GM06990 (cell line): Measurements from ENCODE around the gene PRSS27.

ENCODE experiments used
- DNase-seq: peaks from one replicate; pipeline ENCODE4 v3.0.0-alpha.2; 2011; ENCODE audit not compliant: insufficient read length; ENCODE audit errors: extremely low read depth
- H3K27me3 ChIP-seq: replicated peaks from 2 replicates; pipeline ENCODE4 v1.6.0; 2011; ENCODE audit warnings: low read length; ENCODE audit not compliant: control insufficient read depth, insufficient read depth
- H3K36me3 ChIP-seq: 2 replicates; pipeline ENCODE4 v1.5.1; 2011; ENCODE audit warnings: low read length; ENCODE audit not compliant: control insufficient read depth, insufficient read depth
- H3K4me3 ChIP-seq: replicated peaks from 2 replicates; pipeline ENCODE4 v1.5.1; 2011; ENCODE audit warnings: low read depth, mild to moderate bottlenecking, control low read depth, low read length
- TF ChIP-seq, protein P1 (sequence below): IDR thresholded peaks from 2 replicates; pipeline ENCODE4 v1.5.1; 2011; ENCODE audit warnings: low read length, control low read depth, mild to moderate bottlenecking, inconsistent platforms; ENCODE audit not compliant: insufficient read depth, poor library complexity, severe bottlenecking

Gene PRSS27

DNA sequence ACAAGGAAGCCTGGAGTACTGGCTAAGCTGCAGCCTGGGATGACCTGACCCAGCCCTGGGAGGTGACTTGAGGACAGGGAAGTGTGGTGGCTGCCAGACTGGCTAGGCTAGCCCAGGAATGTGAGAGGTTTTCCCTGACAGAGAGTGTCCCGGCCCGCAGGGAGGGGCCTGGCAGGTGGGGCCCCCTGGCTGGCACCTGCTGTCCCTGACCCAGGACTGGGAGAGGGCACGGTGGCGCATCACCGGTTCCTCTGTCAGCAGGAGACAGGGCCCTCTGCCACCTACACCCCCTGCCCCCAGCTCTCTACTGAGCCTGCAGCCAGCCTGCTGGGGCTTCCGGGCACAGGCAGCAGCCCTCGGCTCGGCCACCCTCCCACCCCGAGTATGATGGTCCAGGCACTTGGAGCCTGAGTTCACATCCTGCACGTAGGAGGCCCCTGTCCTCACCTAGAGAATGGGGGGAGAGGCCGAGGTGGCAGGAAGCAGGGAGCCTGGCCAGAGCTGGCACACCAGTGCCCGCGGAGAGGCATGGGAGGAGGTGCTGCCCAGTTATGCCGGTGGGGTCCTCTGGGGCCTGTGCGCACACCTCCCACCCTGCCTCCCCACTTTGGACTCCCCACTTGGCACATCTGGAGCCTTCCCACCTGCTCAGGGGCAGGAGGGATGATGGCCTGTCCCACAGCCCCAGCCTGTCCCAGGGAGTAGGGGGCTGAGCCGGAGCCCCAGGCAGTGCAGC, 528 bp downstream of the PRSS27 start:
- TF ChIP-seq, protein P1, sequence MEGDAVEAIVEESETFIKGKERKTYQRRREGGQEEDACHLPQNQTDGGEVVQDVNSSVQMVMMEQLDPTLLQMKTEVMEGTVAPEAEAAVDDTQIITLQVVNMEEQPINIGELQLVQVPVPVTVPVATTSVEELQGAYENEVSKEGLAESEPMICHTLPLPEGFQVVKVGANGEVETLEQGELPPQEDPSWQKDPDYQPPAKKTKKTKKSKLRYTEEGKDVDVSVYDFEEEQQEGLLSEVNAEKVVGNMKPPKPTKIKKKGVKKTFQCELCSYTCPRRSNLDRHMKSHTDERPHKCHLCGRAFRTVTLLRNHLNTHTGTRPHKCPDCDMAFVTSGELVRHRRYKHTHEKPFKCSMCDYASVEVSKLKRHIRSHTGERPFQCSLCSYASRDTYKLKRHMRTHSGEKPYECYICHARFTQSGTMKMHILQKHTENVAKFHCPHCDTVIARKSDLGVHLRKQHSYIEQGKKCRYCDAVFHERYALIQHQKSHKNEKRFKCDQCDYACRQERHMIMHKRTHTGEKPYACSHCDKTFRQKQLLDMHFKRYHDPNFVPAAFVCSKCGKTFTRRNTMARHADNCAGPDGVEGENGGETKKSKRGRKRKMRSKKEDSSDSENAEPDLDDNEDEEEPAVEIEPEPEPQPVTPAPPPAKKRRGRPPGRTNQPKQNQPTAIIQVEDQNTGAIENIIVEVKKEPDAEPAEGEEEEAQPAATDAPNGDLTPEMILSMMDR, result no peak
- DNase-seq, result no peak
- Histone ChIP-seq H3K27me3 (no peaks in the 10 kb centered on the region; the same call in 1 of the 2 replicates), H3K4me3 (no peak overlapping the region), H3K36me3 (no peaks in the 10 kb centered on the region)

DNA sequence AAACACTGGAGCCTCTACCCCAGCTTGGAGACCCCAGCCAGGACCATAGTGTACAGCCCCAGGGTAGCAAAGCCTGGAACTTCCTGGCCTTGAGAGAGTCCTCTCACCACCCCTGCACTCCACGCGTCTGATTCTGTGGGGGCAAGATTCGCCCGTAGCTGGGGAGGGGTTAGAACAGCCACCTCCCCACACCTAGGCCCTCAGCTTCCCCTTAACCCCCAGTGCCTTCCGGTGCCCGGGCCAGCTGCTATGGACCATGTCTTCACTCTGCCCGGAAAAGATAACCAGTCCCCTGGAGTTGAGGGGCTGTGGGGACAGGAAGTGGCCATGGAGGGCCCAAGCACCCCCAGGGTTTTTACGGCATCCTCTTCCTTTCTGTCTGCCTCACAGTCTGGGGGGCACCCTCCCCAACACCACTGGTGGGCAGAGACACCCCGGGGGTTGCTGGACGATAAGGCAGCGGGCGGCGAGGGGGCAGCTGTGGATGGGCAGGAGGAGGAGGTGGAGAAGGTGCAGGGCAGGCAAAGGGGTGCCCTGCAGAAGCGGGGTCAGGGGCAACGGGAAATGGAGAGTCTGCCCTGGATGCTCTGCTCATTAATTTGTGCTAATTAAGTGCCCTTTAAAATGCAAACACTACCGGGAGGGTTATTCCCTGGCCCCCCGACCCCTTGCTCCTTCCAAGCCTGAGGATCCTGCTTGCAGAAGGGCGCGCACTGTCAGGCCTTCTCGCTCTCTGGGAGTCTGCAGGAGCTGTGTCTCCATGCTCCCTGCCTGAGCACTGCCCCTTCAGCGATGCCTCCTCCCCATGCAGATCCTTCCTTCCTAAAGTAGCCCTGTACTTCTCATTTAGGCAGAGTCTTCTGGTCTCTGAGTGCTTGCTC, 2.4 kb downstream of the PRSS27 start:
- Histone ChIP-seq H3K4me3 (no peak overlapping the region), H3K27me3 (no peaks in the 10 kb centered on the region; the same call in 1 of the 2 replicates), H3K36me3 (no peaks in the 10 kb centered on the region)
- TF ChIP-seq, protein P1, result no peak
- no peak for DNase-seq

DNA sequence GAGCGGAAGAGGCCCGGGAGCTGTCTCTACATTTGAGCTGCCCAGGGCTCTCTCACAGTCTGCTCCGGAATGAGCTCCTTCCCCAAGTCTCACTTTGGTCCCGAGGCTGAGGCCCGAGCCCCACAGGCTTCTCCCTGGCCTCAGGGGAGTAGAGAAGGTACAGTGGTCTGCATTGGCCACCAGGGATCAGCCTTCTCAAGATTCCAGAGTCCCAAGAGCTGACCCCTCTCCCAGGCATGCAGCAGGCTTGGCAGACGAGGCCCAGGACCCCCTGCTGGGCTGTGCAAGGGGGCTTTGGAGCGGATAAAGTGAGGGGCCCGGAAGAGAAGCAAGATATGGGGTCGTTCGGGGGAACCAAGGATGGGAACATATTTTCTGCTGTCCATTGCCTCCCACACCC, 3.1 kb downstream of the PRSS27 start:
- no peak for DNase-seq
- TF ChIP-seq, protein P1, result no peak
- no peaks in the 10 kb centered on the region; the same call in 1 of the 2 replicates for H3K27me3 ChIP-seq
- no peaks in the 10 kb centered on the region for H3K36me3 ChIP-seq
- no peak overlapping the region for H3K4me3 ChIP-seq

DNA sequence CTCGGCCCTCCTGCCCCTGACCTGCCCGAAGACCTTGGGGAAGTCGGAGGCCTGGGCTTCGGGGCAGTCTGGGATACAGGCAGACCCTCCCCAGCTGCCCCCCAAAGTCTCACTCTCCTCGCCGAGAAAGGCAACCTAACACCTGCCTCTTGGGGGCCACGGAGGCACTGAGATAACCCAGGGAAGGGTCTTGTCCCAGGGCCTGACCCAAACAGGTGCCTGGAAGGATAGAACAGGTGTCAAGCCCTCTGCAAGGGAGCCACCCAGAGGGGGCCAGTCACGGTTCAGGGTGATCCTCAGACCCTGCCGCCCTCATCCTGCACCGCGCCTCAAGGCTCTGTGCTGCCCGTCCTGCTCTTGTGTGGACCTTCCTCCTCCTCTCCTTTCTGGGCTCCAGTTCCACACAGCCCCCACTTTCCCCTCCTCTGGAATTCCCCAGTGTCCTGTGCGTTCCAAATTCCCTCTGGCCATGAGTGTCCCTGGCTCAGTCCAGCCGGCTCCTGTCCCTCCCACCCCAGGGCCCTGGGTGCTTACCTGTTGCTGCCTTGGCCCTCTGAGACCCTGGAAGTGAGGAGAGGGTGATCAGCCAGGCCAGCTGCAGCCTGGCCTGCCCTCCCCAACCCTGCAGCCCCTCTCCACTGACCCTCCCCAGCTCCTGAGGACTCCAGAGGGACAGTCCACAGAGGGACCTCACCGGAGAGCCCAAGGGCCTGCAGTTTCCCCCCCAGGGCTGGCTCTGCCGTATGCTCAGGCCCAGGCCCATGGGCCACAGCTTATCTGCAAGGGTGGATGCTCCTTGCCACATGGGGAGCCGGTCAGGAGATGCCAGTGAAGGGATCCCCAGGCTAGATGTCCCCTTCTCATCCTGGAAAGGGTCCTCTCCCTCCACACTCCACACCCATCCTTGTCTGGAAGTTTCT, 3.8 kb downstream of the PRSS27 start:
- H3K27me3 ChIP-seq, result no peaks in the 10 kb centered on the region; the same call in 1 of the 2 replicates
- DNase-seq, result peak; percentile 6
- no peaks in the 10 kb centered on the region for H3K36me3 ChIP-seq
- no peak overlapping the region for H3K4me3 ChIP-seq
- TF ChIP-seq, protein P1, result no peak

DNA sequence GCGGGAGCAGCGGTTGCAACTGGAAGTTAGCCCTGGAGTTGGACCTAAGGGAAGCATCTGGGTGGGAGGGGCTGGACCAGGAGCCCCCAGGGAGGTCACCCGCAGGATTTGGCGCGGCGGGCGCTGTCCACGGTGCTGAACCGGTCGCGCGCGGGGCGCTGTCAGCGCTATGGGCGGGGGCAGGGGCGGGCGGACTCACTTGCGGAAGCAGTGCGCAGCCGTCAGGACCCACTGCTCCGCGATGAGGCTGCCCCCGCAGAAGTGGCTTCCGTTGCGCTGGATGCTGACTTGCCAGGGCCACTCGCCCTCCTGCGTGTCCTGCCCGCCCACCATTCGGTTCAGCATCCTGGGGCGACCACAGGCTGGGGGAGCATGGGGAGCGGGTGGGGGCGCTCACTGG, 4.5 kb downstream of the PRSS27 start:
- peak; percentile 66 for DNase-seq
- TF ChIP-seq, protein P1, result no peak
- no peaks in the 10 kb centered on the region for H3K36me3 ChIP-seq
- no peak overlapping the region; the same call in 1 of the 2 replicates for H3K4me3 ChIP-seq
- H3K27me3 ChIP-seq, result no peaks in the 10 kb centered on the region; the same call in 1 of the 2 replicates
